ENCODE results near the gene CDA. TPM values are rescaled to one million over a fixed set of nuclear protein-coding genes. Genes with fewer than 3 reads are reported as not detected.

The CDA gene
- total and polyA plus RNA-seq, 2 of the 8 experiments (the other 6 are each of a cell fraction or from before 2014, with no cell fraction given) = 4.4 to 11.3 TPM

DNA sequence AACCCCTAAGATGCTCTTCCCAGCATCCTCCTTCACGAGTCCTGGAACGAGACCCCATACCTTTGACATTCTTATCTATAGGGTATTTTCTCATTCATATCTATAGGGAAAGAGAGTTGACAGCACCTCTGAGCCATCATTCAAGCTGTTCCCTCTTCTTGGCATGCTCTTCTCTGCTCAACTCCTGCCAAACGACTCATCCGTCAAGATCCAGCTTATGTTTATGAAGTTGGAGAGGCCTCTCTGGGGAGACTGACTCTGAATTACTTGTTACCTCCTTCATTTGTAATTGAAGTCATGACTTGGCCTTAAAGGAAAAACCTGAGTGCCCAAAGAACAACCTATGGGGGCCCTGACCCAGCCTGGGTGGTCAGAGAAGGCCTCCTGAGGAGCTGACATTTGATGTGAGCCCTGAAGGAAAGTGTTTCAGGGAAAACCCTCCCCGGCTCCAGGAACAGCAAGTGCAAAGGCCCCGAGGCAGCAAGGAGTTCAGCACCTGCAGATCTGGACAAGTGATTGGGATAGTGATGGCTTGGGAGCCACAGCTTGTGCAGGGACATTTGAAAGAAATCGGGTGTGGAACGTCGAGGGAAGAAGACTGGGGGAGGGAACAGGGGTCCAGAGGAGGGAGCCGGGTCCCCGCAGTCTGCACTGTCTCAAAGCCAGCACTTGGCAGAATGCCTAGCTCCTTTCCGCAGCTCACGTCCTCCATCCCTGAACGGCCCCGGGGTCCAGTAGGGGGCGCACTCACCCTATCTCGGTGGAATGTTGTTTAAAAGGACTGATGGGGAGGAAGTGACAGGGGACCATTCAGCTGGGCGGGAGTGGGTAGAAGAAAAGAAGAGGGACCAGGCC lies 14.0 kb upstream of the CDA start (continued):
- no peak for TF ChIP-seq EZH2 (IDR thresholded peaks at IDR 0.05; ENCODE audit: low read depth, low read length, severe bottlenecking)
- TF ChIP-seq, protein P1, sequence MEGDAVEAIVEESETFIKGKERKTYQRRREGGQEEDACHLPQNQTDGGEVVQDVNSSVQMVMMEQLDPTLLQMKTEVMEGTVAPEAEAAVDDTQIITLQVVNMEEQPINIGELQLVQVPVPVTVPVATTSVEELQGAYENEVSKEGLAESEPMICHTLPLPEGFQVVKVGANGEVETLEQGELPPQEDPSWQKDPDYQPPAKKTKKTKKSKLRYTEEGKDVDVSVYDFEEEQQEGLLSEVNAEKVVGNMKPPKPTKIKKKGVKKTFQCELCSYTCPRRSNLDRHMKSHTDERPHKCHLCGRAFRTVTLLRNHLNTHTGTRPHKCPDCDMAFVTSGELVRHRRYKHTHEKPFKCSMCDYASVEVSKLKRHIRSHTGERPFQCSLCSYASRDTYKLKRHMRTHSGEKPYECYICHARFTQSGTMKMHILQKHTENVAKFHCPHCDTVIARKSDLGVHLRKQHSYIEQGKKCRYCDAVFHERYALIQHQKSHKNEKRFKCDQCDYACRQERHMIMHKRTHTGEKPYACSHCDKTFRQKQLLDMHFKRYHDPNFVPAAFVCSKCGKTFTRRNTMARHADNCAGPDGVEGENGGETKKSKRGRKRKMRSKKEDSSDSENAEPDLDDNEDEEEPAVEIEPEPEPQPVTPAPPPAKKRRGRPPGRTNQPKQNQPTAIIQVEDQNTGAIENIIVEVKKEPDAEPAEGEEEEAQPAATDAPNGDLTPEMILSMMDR (IDR thresholded peaks at IDR 0.05; ENCODE audit: control extremely low read depth in 1 of 3, insufficient read depth in 1 of 3, low read depth in 1 of 3, low read length in 3 of 3) = peak; percentile 87 to 94 (median 91)

Data from H1 (cell line).